OCI-M2 (cell line): Measurements from ENCODE around the gene NAGPA.

Source experiments
- DNase-seq: peaks from one replicate; lab custom pipeline; 2025; ENCODE audit not compliant: unreplicated experiment; lab: John Stamatoyannopoulos, UW

NAGPA gene

DNA sequence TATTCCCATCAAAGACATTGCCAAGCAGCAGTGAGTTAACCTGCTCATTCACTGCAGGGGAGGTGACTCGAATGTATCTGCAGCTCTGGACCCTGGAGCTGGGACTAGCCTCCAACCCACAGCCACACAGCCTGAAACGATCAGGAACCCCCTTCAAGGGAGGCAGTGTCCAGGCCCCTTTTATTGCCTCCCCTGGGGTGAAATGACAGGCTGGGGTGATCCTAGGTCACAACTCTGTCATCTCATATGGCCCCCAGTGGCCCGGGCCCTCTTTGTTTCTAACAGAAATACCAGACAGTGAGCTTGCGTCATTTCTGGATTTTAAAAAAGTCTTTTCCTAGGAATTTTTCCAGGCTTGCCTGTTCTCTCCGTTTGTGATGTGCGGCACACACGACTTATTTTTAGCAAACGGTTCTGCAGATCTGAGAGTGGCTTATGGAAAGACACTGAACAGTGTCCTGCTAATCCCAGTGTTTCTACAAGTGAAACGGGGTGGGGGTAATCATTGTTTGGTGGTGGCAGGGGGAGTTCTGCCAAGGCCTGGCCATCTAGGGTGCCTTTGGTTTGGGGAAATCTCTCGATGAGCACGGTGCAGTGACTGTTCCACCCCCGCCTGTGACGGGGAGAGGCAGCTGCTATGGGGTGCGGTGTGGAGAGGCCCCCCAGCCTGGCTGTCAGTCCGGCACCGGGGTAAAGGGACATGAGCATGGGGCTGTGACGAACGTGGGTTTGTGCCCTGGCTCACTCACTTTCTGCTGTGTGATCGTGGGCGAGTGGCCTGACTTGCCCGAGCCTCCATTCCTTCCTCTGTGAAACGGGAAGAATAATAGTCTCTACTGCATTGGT is 27.2 kb downstream of the NAGPA start:
- DNase-seq, result no peak

DNA sequence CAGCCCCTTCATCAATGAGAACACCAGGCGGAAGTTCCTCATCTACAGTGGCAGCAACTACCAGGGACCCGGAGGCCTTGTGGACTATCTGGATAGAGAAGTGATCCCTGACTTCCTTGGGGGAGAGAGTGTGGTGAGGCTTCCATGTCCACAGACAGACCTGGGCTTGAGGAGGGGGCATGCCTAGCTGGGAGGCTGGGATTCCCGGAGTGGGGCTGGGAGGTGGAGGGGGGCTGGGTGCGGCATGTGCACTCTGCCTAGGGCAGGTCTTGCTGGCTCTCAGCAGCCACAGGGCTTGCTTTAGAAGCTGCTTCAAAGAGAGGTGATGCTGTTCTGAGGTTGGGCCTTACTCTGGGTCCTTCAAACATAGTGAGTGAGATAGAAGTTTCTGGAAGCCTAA is 27.8 kb downstream of the NAGPA start:
- DNase-seq, result no peak

DNA sequence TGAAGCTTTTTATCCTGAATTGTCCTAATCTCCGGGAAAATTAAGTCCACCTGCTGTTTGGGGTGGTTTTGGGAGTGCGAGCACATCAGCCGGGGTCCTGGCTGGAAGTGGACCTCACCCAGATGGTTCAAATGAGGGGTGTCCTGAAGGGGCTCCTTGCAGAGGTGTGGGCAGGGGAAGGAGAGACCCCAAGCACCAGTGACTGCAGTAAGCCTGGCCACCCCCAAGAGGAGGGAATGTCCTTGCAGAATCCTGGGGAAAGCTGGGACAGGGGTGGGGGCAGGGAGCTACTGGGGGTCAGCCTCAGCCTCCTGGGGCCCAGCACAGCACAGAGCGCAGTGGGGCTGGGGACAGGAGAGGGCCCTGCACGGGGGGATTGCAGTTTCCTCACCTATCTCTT is 29.4 kb downstream of the NAGPA start:
- no peak for DNase-seq

DNA sequence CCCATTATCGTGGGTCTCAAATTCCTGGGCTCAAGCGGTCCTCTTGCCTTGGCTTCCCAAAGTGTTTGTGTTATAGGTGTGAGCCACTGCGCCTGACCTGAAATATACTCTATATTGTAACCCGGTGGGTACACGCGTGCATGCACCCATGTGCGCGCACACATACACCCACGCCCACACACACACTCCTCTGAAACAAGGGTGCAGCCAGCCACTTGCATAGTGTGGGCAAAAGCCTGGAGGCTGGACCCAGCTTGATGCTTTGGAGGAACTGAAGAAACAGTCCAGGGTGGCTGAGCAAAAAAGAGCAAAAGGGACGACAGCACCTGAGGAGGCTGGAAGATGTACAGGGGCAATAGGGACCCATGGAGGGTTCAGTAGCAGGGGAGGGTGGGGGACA is 29.9 kb downstream of the NAGPA start:
- no peak for DNase-seq

- no peak for DNase-seq
Measured at GRCh38 chr16:5003211-5003610, 30.5 kb downstream of the NAGPA start.

GRCh38 chr16:5002699-5003143 is 31.0 kb downstream of the NAGPA start:
- DNase-seq, result no peak

DNA sequence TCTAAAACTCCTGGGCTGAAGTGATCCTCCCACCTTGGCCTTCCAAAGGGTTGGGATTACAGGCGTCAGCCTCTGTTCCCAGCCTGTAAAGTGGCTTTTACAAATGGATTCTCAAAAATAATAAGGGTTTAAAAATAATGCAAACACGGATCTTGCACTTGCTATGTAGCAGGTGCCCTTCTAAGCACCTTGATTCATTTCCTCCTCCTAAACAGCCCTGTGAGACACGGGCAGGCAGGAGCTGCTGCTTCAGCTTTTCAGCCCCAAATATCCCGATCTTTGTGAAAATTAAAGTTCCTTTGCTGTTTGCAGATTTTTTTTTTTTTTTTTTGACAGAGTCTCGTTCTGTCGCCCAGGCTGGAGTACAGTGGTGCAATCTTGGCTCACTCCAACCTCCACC is 31.7 kb downstream of the NAGPA start:
- no peak for DNase-seq

- DNase-seq, result no peak
Measured at GRCh38 chr16:5001571-5001970, 32.2 kb downstream of the NAGPA start.

GRCh38 chr16:5000573-5001001 is 33.1 kb downstream of the NAGPA start:
- DNase-seq, result no peak

DNA sequence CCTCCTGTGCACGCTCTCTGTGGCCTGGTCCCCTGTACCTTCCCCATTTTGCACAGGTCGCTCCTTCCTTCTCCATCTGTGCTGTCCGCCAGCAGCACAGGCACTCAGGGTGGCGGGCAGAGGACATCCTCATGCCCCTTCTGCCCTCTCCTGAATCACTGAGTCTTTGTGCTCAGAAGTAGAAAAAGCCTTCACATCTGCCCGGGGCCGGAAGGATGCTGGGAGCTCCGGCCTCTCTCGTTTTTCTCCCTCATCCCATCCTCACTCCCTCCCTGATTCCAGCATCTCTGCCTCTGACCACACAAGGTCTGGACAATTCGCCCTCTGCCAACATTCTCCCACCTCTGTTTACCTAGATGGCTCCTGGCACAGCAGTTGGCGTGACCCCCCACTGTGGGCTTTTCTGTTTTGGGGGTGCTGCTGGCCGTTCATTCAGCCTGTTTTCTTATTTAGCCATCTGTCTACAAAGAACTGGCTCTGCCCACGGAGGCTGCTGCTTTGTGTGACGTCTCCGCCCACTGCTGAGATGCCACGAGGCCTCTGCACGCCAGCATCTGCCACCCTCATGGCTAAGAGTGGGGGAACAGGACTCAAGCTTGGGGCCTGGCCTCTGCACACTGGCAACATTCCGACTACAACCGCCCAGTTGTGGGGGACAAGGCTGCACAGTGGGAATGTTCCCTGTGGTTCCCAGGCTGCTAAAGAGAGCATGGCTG is 38.9 kb downstream of the NAGPA start:
- DNase-seq, result no peak

GRCh38 chr16:4991754-4992153 is 42.0 kb downstream of the NAGPA start:
- no peak for DNase-seq

DNA sequence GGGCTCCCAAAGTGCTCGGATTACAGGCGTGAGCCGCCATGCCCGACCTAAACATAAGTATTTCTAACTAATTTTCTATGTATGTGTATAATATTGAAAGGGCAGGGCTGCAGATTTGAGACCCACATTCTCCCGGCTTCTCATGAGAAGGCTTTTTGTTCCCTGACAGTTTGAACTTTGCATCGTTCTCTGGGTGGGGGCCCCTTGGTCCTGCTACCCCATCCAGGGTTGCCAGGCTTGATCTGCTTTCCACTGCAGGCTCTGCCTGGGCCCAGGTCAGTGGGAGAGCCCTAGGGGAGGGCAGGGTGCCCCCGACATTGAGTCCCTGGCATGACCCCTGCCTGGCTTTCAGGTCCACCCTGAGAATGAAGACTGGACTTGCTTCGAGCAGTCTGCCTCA is 43.3 kb downstream of the NAGPA start:
- DNase-seq, result no peak

- DNase-seq, result no peak
Measured at GRCh38 chr16:4989391-4990006, 44.2 kb downstream of the NAGPA start.

DNA sequence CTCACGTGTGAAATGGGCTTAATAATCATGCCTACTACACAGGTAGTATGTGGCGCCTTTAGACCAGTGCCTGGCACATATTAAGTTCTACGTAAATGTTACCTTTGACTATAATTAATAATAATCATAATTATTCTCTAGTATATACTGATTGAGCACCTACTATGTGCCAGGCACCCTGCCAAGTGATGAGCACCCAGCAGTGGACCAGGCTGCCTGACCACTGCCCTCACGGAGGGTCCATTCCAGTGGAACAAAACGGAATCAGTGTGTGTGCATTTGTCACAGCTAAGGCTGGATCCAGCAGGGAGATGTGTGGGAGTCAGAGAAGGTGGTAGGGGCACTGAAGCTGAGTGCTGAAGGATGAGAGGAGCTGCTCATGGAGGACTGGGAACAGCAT is 45.1 kb downstream of the NAGPA start:
- no peak for DNase-seq

DNA sequence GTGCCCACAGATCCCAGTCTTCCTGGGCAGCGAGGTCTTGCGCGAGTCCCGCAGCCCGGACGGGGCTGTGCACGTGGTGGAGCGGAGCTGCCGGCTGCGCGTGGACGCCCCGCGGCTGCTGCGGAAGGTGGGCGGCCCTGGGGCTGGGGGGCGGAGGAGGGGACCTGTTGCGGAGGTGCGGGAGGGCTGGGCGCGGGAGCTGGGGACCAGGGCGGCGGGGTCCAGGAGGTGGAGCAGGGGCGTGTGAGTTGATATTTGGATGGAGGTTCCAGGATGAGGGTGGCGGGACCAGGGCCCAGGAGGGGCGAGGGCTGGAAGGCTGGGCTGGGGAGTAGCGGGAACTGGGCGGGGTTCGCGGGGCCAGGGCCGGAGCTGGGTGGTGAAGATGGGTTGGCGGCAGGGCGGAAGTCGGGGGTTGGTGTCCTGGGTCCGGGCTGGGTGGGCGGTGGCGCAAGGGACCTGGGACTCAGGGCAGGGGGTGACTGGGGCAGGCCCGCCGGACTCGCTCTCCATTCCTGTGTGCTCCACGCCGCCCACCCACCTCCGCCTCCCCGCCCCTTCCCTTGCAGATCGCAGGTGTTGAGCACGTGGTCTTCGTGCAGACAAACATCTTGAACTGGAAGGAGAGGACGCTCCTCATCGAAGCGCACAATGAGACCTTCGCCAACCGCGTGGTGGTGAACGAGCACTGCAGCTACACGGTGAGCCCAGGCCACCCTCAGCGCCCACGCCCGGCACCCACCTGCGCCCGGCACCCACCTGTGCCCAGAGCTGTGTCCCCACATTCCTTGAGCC is 46.0 kb downstream of the NAGPA start:
- DNase-seq, result no peak

DNA sequence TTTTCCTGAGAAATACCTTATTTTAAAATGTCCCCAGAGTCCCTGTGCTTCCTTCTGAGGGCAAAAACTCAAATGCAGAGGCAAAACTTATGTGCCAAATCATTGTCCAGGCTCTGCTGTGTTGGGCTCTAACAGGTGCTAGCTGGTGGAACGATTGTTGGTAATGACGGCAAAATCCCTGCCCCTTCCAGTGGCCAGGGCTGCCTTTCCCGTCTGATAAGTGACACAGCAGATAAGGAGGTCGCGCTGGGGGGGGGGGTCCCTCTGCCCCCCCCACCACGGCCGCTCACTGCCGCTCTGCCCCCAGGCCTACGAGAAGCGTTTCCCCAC is 46.5 kb downstream of the NAGPA start:
- no peak for DNase-seq

DNA sequence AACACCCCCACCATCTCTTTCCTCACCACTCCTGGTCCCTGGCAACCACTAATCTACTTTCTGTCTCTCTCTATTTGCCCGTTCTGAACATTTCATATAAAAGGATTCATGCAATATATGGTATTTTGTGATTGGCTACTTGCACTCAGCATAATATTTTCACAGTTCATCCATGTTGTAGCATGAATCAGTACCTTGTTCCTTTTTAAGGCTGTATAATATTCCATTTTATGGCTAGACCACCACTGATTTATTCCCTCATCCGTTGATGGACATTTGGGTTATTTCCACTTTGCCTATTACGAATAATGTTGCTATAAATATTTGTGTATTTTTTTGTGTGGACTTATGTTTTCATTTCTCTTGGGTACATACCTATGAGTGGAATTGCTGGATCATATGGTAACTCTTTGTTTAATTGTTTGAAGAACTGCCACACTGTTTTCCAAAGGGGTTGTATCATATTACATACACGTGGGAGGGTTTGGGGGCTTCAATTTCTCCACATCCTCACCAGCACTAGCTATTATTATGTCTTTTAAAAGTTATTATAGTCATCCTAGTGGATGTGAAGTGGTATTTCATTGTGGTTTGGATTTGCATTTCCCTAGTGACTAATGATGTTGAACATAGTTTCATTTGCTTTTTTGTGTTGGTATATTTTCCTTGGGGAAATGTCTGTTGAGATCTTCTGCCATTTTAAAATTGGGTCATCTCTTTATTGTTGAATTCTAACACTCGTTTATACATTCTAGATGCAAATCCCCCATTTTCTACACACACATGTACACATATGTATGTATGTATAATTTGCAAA is 49.4 kb downstream of the NAGPA start:
- no peak for DNase-seq

- no peak for DNase-seq
Measured at GRCh38 chr16:4982056-4982867, 51.5 kb downstream of the NAGPA start.

GRCh38 chr16:4981473-4981872 is 52.3 kb downstream of the NAGPA start:
- DNase-seq, result no peak

- no peak for DNase-seq
Measured at GRCh38 chr16:4980691-4981090, 53.0 kb downstream of the NAGPA start.
